Left forelimb (tissue), 1 donor: ENCODE measurements around the gene CORO7.

Experiments used
- DNase-seq: peaks from one replicate; pipeline ENCODE4 v3.0.0-alpha.2; 2018; ENCODE audit warnings: low spot score

CORO7 gene

GRCh38 chr16:4320571-4321137 lies 95.7 kb downstream of the CORO7 start:
- peak; percentile 63 for DNase-seq

- peak; percentile 67 for DNase-seq
These were observed 96.7 kb downstream of the CORO7 start for GRCh38 chr16:4319454-4320421.

DNA sequence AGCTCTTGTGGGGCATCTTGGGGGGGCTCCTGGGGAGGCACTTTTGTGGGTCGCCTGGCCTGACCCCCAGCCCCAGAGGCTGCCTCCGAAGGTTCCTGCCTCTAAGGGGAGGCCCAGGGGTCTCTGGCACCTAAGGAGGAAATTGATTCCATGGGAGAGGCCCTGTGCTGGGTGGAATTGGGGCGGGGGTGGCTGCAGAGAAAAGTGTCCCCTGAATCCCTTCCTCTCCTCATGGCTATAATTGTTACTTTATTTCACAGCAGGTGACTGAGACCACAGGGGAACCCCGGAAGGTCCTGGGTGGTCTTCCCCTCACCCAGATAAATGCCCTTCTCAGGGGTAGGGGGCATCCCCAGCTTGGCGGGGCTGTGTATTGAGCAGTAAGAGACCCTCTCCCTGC lies 97.4 kb downstream of the CORO7 start:
- DNase-seq: peak; percentile 64

- DNase-seq: peak; percentile 67
These were observed 97.9 kb downstream of the CORO7 start for GRCh38 chr16:4318451-4318910.

DNA sequence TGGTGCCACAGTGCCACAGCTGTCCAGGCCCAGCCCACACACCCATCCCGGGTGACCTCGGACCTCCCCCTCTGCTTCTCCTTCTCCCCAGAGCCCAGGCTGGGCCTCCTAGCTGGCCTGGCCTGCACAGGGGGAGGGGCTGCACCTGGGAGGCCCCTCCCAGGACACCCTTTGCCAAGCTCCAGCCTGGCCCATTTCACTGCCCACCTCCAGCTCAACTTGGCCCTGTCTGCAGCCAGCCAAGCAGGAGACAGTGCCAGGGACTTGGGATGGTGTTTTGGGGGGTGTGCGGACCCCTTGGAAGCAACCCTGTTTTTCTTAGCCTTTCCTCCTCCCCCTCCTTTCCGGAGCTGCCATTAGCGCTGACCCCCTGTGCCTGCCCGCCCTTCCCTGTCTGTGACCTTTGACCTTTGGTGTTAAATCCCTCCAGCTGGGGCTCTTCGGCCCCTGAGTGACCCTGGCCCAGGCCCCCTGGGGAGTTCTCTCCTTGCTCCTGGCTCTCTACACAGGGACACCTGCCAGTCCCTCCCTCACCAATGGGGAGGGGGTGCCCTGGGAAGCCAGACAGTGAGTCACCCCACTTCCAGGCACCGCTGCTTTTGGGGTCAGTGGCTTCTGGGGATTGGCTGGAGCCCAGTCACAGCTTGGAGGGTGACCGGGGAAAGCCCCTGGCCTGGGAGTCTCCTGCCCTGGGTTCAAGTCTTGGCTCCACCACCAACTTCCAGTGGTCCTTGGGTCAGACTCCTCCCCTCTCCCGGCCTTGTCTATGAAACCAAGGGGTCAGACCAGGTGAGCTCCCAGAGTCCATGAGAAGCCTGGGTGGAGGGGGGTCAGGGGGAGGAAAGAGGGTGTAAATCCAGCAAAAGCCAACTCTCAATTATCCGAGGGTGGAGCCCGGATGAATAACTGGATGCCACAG lies 98.6 kb downstream of the CORO7 start:
- DNase-seq: peak; percentile 69

GRCh38 chr16:4316864-4317531 lies 99.4 kb downstream of the CORO7 start:
- DNase-seq: peak; percentile 72

GRCh38 chr16:4316108-4316863 lies 100.1 kb downstream of the CORO7 start:
- DNase-seq: no peak

- peak; percentile 93 for DNase-seq
These were observed 100.9 kb downstream of the CORO7 start, which contains the start of gene GLIS2 for GRCh38 chr16:4315186-4316107. Gene GLIS2, plus strand, starts transcription at chr16:4316067. Its CDS starts 16,214 bp downstream, at chr16:4332281.

DNA sequence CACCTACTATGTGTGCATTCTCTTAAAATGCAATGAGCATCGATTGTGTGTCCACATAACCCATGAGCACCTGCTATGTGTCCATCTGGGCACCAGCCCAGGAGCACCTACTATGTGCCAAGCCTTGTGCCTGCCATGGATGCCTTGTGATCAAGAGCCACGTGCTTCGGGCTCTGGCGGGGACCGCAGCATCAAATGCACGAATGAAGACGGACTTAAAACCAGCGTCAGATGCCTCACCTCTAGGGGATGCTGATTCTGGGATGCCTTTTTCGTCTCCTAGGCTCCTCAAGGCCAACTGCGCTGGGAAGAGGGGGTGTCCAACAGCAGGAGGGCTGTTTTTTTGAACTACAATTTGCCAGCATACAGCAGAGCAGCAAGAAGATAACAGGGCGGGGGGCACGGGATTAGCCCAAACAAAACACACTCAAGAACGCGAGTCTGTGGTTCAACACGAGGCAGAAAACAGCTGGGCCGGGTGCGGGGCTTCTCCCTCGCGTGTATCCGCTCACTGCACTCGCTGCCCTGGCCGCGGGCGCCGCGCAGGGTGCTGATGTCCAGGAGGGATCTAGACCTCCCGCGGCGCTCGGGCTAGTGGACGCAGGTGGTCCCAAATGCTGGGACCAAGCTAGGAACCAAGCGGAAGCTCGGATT lies 101.7 kb downstream of the CORO7 start:
- DNase-seq: no peak

GRCh38 chr16:4313563-4314531 lies 102.5 kb downstream of the CORO7 start:
- DNase-seq: no peak

DNA sequence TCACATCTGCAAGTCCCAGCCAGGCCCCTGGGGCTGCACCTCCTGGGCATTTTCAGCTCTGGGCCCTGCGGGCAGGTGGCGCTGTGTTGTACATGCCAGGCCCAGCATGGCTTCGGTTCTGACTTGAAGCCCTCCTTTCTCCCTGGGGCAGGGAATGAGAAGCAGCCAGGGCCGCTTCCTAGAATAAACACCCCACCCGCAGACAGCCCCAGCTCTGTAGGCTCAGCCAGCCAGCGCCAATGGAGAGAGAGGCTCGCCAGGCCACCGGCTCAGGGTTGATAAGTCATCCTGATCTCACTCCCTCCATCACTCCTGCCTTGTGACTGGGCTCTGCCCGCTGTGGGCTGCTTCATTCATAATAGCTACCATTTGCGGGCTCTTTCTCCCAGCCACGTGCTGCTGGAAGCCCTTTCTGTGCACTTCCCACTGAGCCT lies 106.5 kb downstream of the CORO7 start:
- no peak for DNase-seq

- no peak for DNase-seq
These were observed 107.1 kb downstream of the CORO7 start for GRCh38 chr16:4309102-4309832.

- DNase-seq: peak; percentile 93
These were observed 109.0 kb downstream of the CORO7 start for GRCh38 chr16:4307215-4308037.

DNA sequence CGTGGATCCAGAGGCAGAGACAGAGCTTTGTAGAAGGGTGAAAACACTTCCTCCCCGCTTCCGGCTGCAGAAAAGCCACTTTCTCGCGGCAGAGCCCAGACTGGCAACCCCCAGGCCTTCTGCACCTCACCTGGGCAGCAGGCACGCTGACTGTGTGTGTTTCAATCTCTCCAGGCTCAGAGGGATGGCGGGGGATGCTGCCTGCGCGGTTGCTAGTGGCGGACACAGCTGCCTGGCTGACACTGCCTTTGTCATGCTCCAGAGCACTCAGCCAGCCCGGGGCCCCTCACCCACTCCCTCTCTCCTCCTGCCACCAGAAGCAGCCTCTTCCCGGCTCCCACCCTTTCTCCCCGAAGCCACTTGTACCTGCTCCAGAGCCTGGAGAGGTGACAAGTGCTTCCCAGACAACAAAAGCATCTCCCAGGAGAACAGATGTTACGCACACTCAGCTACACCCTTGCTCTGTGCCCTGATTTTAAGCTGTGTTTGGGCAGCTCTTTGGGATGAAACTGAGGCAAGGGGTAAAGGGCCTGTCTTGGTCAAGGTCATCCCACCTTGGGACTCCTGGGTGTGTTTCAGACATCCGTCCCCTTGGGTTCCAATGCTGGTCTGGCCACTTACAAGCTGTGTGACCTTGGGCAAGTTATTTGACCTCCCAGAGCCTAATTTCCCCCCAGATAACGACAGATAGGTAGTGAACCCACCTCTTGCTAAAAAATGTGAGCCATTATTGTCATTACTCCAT lies 109.8 kb downstream of the CORO7 start:
- DNase-seq: no peak
